DOHH2 (cell line): ENCODE measurements around the gene AHI1.

Experiments used
- H3F3A ChIP-seq: fragments of 200-600 bp; sonication (generic), shearing (Covaris generic); 2 replicates; pipeline ENCODE4 v1.6.0; 2016; ENCODE audit warnings: antibody characterized with exemption, mild to moderate bottlenecking; ENCODE audit not compliant: control insufficient read depth, insufficient read depth
- H3K27ac ChIP-seq: fragments of 200-600 bp; sonication (generic); 2 replicates; pipeline ENCODE4 v1.5.1; 2014; ENCODE audit warnings: low read depth, mild to moderate bottlenecking, low read length, moderate library complexity
- H3K27me3 ChIP-seq: fragments of 200-600 bp; sonication (generic); 2 replicates; pipeline ENCODE4 v1.6.1; 2014; ENCODE audit warnings: mild to moderate bottlenecking, low read length, mixed read lengths; ENCODE audit not compliant: control insufficient read depth
- H3K36me3 ChIP-seq: fragments of 200-600 bp; sonication (generic); 2 replicates; pipeline ENCODE4 v1.6.1; 2014; ENCODE audit warnings: mild to moderate bottlenecking, low read length, moderate library complexity, mixed read lengths; ENCODE audit not compliant: control insufficient read depth
- H3K4me1 ChIP-seq: fragments of 200-600 bp; sonication (generic); 2 replicates; pipeline ENCODE4 v1.6.1; 2014; ENCODE audit warnings: mild to moderate bottlenecking, low read length, mixed read lengths; ENCODE audit not compliant: control insufficient read depth
- H3K4me2 ChIP-seq: fragments of 200-600 bp; sonication (generic); 2 replicates; pipeline ENCODE4 v1.6.0; 2014; ENCODE audit warnings: mild to moderate bottlenecking, low read length, moderate library complexity
- H3K4me3 ChIP-seq: fragments of 200-600 bp; sonication (generic); 2 replicates; pipeline ENCODE4 v1.5.1; 2014; ENCODE audit warnings: mild to moderate bottlenecking, low read length, mixed read lengths
- H3K79me2 ChIP-seq: fragments of 200-600 bp; sonication (generic); 2 replicates; pipeline ENCODE4 v1.6.1; 2014; ENCODE audit warnings: mild to moderate bottlenecking, low read length, mixed read lengths; ENCODE audit not compliant: control insufficient read depth
- H3K9me2 ChIP-seq: fragments of 200-600 bp; sonication (generic); replicated peaks from 2 replicates; pipeline ENCODE4 v1.6.1; 2014; ENCODE audit warnings: mild to moderate bottlenecking, low read length, mixed read lengths; ENCODE audit not compliant: control insufficient read depth
- H3K9me3 ChIP-seq: fragments of 200-600 bp; sonication (generic); 2 replicates; pipeline ENCODE4 v1.6.1; 2014; ENCODE audit warnings: antibody characterized with exemption, low read length, mixed read lengths; ENCODE audit not compliant: control insufficient read depth, insufficient read depth
- H4K20me1 ChIP-seq: fragments of 200-600 bp; sonication (generic); 2 replicates; pipeline ENCODE4 v1.6.0; 2014; ENCODE audit warnings: low read depth, mild to moderate bottlenecking, antibody characterized with exemption, low read length, moderate library complexity; ENCODE audit not compliant: control insufficient read depth, insufficient read depth
- EZH2phosphoT487 ChIP-seq: fragments of 200-600 bp; sonication (generic); IDR thresholded peaks from 2 replicates; pipeline ENCODE4 v1.6.1; 2017; ENCODE audit warnings: borderline replicate concordance, mild to moderate bottlenecking, antibody characterized with exemption, low read length, moderate library complexity, mixed read lengths
- TF ChIP-seq, protein P1 (sequence below): fragments of 200-600 bp; sonication (generic); IDR thresholded peaks from one replicate; pipeline ENCODE4 v1.5.1; 2014; ENCODE audit warnings: antibody characterized with exemption, mild to moderate bottlenecking, low read depth, low read length; ENCODE audit not compliant: poor library complexity, severe bottlenecking

Gene AHI1

DNA sequence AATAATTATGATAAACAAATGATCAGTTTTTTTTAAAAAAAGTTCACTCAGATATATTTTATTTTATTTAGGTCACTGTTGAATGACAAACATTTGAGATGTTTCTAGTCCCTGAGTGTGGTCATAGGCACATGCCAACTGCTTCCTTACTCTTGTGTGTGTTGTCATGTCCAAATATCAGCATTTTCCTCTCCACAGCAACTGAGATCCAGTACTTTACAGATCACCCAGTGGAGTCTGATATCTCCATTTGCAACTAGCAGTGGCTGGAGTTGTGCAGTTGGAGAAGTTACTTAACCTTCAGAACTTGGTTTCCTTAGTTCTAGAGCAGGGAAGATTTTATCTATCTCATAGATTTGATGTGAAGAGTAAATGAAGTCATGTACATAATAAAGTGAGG, 215.1 kb downstream of the AHI1 start:
- Histone ChIP-seq H3K9me3 (no peaks in the 10 kb centered on the region), H3K27ac (no peak overlapping the region), H3K9me2 (no peaks in the 10 kb centered on the region), H3K4me2 (no peak overlapping the region), H3K79me2 (no peaks in the 10 kb centered on the region), H3K4me3 (no peak overlapping the region), H4K20me1 (no peaks in the 10 kb centered on the region), H3K4me1 (peaks cover 80% of the 10 kb centered on the region), H3K27me3 (no peaks in the 10 kb centered on the region), H3F3A (peaks cover 6% of the 10 kb centered on the region; the same call in 1 of the 2 replicates), H3K36me3 (no peaks in the 10 kb centered on the region)
- TF ChIP-seq EZH2phosphoT487: no peak
- TF ChIP-seq, protein P1, sequence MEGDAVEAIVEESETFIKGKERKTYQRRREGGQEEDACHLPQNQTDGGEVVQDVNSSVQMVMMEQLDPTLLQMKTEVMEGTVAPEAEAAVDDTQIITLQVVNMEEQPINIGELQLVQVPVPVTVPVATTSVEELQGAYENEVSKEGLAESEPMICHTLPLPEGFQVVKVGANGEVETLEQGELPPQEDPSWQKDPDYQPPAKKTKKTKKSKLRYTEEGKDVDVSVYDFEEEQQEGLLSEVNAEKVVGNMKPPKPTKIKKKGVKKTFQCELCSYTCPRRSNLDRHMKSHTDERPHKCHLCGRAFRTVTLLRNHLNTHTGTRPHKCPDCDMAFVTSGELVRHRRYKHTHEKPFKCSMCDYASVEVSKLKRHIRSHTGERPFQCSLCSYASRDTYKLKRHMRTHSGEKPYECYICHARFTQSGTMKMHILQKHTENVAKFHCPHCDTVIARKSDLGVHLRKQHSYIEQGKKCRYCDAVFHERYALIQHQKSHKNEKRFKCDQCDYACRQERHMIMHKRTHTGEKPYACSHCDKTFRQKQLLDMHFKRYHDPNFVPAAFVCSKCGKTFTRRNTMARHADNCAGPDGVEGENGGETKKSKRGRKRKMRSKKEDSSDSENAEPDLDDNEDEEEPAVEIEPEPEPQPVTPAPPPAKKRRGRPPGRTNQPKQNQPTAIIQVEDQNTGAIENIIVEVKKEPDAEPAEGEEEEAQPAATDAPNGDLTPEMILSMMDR: no peak

DNA sequence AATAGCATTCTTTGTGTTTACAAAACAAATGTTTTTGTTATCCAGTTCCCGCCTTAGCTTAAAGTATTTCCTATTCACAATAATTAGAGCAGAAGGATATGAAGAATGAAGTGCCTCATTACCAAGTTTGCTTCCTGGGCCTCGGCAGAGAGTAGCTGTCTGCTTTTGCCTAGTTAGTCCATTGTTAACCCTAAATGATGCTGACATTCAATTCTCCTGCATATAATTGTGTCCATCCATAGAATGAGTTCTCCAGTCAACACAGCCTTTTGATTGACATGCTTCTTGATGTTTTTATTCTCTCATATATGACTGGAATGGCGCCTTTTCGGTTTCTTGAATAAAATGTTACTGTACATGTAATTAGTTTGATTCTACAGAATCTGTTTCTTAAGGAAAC, 215.6 kb downstream of the AHI1 start:
- Histone ChIP-seq H3K27me3 (no peaks in the 10 kb centered on the region), H3K4me1 (peaks cover 76% of the 10 kb centered on the region), H3K36me3 (no peaks in the 10 kb centered on the region), H3K9me3 (no peaks in the 10 kb centered on the region), H4K20me1 (no peaks in the 10 kb centered on the region), H3F3A (peaks cover 6% of the 10 kb centered on the region; the same call in 1 of the 2 replicates), H3K27ac (peak overlapping the region; percentile 84), H3K4me2 (peak overlapping the region; percentile 84), H3K9me2 (no peaks in the 10 kb centered on the region), H3K4me3 (peak overlapping the region; percentile 61), H3K79me2 (no peaks in the 10 kb centered on the region)
- TF ChIP-seq, protein P1: no peak
- TF ChIP-seq EZH2phosphoT487: no peak

DNA sequence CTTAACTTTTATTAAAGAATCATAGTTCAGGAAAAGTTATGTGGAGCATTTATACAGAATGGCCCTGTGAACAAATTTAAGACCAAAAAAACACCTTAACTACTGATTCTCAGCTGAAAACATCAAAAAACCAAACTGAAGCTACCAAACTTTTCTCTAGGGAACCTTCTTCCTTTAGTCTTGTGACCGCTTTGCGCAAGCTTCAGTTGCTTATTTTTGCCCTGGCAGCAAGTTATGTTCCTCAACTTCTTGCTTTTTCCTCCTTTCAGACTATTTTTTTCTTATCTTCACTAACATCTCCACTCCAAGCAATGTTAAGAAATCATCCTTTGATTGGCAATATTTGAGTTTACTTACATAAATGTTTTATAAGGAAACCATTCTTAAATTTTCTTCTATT, 216.3 kb downstream of the AHI1 start:
- TF ChIP-seq, protein P1: no peak
- TF ChIP-seq EZH2phosphoT487: no peak
- H4K20me1 ChIP-seq: no peaks in the 10 kb centered on the region
- H3K36me3 ChIP-seq: no peaks in the 10 kb centered on the region
- no peaks in the 10 kb centered on the region for H3K27me3 ChIP-seq
- peak overlapping the region; percentile 61 for H3K4me3 ChIP-seq
- peak overlapping the region; percentile 84 for H3K4me2 ChIP-seq
- no peaks in the 10 kb centered on the region for H3K9me2 ChIP-seq
- H3K27ac ChIP-seq: peak overlapping the region; percentile 84
- H3K4me1 ChIP-seq: peaks cover 68% of the 10 kb centered on the region
- H3K79me2 ChIP-seq: no peaks in the 10 kb centered on the region
- H3F3A ChIP-seq: peaks cover 3% of the 10 kb centered on the region; the same call in 1 of the 2 replicates
- H3K9me3 ChIP-seq: no peaks in the 10 kb centered on the region
